Chondrocyte (in vitro differentiated cells): Measurements from ENCODE around the gene ACTR1A. TPM values are rescaled to one million over a fixed set of nuclear protein-coding genes. Genes with fewer than 3 reads are reported as not detected.

Source experiments
- DNase-seq: peaks from one replicate; pipeline ENCODE4 v3.0.0; 2021; ENCODE audit warnings: mixed read lengths, low spot score
- H3K27ac Mint-ChIP-seq: one replicate; pipeline ENCODE4 v1.8.0; 2021; ENCODE audit warnings: mild to moderate bottlenecking, moderate library complexity, mixed read lengths; ENCODE audit not compliant: unreplicated experiment
- H3K27me3 Mint-ChIP-seq: 2 replicates; pipeline ENCODE4 v1.8.0; 2021; ENCODE audit warnings: low read depth, mixed read lengths
- H3K36me3 Mint-ChIP-seq: 2 replicates; pipeline ENCODE4 v1.8.0; 2021; ENCODE audit warnings: low read depth, mixed read lengths
- H3K4me1 Mint-ChIP-seq: 2 replicates; pipeline ENCODE4 v1.8.0; 2021; ENCODE audit warnings: low read depth, mild to moderate bottlenecking, mixed read lengths
- H3K4me3 Mint-ChIP-seq: one replicate; pipeline ENCODE4 v1.8.0; 2021; ENCODE audit warnings: mild to moderate bottlenecking, moderate library complexity, mixed read lengths; ENCODE audit not compliant: unreplicated experiment
- H3K9me3 Mint-ChIP-seq: 2 replicates; pipeline ENCODE4 v1.8.0; 2021; ENCODE audit warnings: low read depth, mixed read lengths
- CTCF ChIP-seq: fragments of 200-600 bp; sonication (generic); IDR thresholded peaks from 2 replicates; pipeline ENCODE4 v1.5.0; 2021; ENCODE audit warnings: antibody characterized with exemption, mild to moderate bottlenecking, moderate library complexity
- total RNA-seq: library from RNA; stranded (reverse); gene quantifications from 3 replicates; pipeline ENCODE4 v1.2.1, GENCODE V29; 2021

Gene ACTR1A
- total RNA-seq, 1 donor from 2014 or later = 128 TPM

GRCh38 chr10:102479651-102480050, 22.9 kb downstream of the ACTR1A start:
- Mint-ChIP-seq H3K4me3 (no peak overlapping the region), H3K27me3 (no peaks in the 10 kb centered on the region), H3K36me3 (peaks cover 23% of the 10 kb centered on the region), H3K4me1 (no peaks in the 10 kb centered on the region), H3K9me3 (no peaks in the 10 kb centered on the region), H3K27ac (no peak overlapping the region)
- no peak for TF ChIP-seq CTCF
- DNase-seq = peak; percentile 19

GRCh38 chr10:102476466-102477141, 25.9 kb downstream of the ACTR1A start:
- Mint-ChIP-seq H3K36me3 (peaks cover 9% of the 10 kb centered on the region), H3K9me3 (no peaks in the 10 kb centered on the region)
- TF ChIP-seq CTCF = no peak

GRCh38 chr10:102475451-102476040, 27.0 kb downstream of the ACTR1A start:
- no peaks in the 10 kb centered on the region for H3K4me1 Mint-ChIP-seq
- no peak overlapping the region for H3K4me3 Mint-ChIP-seq
- H3K27me3 Mint-ChIP-seq = no peaks in the 10 kb centered on the region
- H3K36me3 Mint-ChIP-seq = peaks cover 3% of the 10 kb centered on the region
- TF ChIP-seq CTCF = no peak
- DNase-seq = no peak
- H3K27ac Mint-ChIP-seq = no peak overlapping the region
- H3K9me3 Mint-ChIP-seq = no peaks in the 10 kb centered on the region

More at GRCh38 chr10:102476466-102477141, 25.9 kb downstream of the ACTR1A start:
- no peaks in the 10 kb centered on the region for H3K4me1 Mint-ChIP-seq
- H3K27ac Mint-ChIP-seq = no peak overlapping the region
- H3K4me3 Mint-ChIP-seq = no peak overlapping the region
- no peak for DNase-seq
- H3K27me3 Mint-ChIP-seq = no peaks in the 10 kb centered on the region

- H3K4me1 Mint-ChIP-seq = no peaks in the 10 kb centered on the region
- H3K9me3 Mint-ChIP-seq = no peaks in the 10 kb centered on the region
- DNase-seq = no peak
- no peaks in the 10 kb centered on the region for H3K27me3 Mint-ChIP-seq
- TF ChIP-seq CTCF = no peak
- H3K4me3 Mint-ChIP-seq = no peak overlapping the region
- H3K27ac Mint-ChIP-seq = no peak overlapping the region
- H3K36me3 Mint-ChIP-seq = no peaks in the 10 kb centered on the region
These were observed 28.8 kb downstream of the ACTR1A start for GRCh38 chr10:102473445-102474331.
